ENCODE data around the gene SERP2. TPM values are rescaled to one million over a fixed set of nuclear protein-coding genes. Genes with fewer than 3 reads are reported as not detected.

Gene SERP2
- total and polyA plus RNA-seq, 2 of the 13 experiments (the other 11 are each of a cell fraction or from before 2014, with no cell fraction given), result not detected

DNA sequence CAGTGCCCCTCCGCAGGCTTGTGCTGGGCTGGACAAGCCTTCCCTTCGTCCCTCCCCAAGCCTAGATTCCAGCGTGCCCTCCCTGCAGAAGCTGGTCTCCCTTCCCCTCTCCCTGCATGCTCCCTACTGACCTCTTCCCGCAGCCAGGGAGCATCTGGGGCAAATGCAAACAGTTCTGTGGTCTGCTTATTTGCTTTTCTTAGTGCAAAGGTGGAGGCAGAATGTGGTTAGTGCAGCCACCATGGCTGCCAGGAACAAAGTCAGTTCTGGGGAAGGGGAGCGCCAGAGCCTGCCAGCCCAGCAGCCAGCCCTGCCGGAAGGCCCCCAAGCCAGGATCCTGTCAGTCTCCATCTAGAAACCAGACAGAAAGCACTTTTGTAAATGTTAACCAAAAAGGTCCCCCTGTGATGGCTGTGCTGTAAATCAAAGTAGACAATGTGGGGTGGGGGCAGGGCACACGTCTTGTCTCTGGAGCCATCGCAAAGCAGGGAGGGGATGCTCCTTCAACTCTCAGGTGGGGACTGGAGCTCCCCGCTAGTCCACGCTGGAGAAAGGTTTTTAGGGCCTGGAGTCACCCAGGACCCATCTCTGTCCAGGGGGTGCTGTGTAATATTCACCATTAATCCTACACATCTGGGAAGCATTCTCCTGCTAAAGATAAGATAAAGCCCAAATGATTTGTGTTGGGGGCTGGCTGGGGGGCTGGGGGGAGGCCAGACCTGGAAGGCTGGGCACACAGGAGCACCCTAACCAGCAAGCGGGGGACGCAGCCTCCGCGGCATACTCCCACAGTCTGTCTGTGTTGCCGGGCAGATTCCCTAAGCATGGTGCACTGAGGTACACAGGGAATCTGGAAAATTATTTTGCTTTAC lies 30.9 kb downstream of the SERP2 start (continued):
- TF ChIP-seq TGIF2 (CRISPR knock-in tag; IDR thresholded peaks at IDR 0.05) (peak; percentile 90), RORA (CRISPR knock-in tag; IDR thresholded peaks at IDR 0.05) (no peak), POLR2G (IDR thresholded peaks at IDR 0.05; ENCODE audit: low read depth, low read length) (peak; percentile 96), ZNF556 (CRISPR knock-in tag; IDR thresholded peaks at IDR 0.05; ENCODE audit: borderline replicate concordance) (no peak; the same call in 1 of the 2 replicates), ZNF749 (CRISPR knock-in tag; IDR thresholded peaks at IDR 0.05; ENCODE audit: borderline replicate concordance) (no peak), FOSL1 (CRISPR knock-in tag; IDR thresholded peaks at IDR 0.05; ENCODE audit: borderline replicate concordance) (no peak), ZNF563 (CRISPR knock-in tag; IDR thresholded peaks at IDR 0.05) (no peak), ZNF547 (CRISPR knock-in tag; IDR thresholded peaks at IDR 0.05) (no peak; the same call in 1 of the 2 replicates), ZNF841 (CRISPR knock-in tag; IDR thresholded peaks at IDR 0.05; ENCODE audit: borderline replicate concordance) (0 out of 2 replicates have a peak, but pooled peaks have one; percentile 46), ATF1 (CRISPR knock-in tag; IDR thresholded peaks at IDR 0.05) (no peak), ZMYM4 (CRISPR knock-in tag; IDR thresholded peaks at IDR 0.05) (peak; percentile 79), SP2 (CRISPR knock-in tag; IDR thresholded peaks at IDR 0.05) (no peak), ZNF598 (CRISPR knock-in tag; IDR thresholded peaks at IDR 0.05; ENCODE audit: borderline replicate concordance) (no peak), MLLT10 (CRISPR knock-in tag; IDR thresholded peaks at IDR 0.05) (no peak), PAX8 (CRISPR knock-in tag; IDR thresholded peaks at IDR 0.05; ENCODE audit: borderline replicate concordance) (no peak), HCFC1 (IDR thresholded peaks at IDR 0.05; ENCODE audit: low read depth, low read length) (no peak), RELA (CRISPR knock-in tag; IDR thresholded peaks at IDR 0.05) (no peak), ZNF274 (CRISPR knock-in tag; IDR thresholded peaks at IDR 0.05) (no peak)
- TF ChIP-seq, protein P1, sequence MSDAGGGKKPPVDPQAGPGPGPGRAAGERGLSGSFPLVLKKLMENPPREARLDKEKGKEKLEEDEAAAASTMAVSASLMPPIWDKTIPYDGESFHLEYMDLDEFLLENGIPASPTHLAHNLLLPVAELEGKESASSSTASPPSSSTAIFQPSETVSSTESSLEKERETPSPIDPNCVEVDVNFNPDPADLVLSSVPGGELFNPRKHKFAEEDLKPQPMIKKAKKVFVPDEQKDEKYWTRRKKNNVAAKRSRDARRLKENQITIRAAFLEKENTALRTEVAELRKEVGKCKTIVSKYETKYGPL (CRISPR knock-in tag; IDR thresholded peaks at IDR 0.05), result no peak
- TF ChIP-seq, protein P2, sequence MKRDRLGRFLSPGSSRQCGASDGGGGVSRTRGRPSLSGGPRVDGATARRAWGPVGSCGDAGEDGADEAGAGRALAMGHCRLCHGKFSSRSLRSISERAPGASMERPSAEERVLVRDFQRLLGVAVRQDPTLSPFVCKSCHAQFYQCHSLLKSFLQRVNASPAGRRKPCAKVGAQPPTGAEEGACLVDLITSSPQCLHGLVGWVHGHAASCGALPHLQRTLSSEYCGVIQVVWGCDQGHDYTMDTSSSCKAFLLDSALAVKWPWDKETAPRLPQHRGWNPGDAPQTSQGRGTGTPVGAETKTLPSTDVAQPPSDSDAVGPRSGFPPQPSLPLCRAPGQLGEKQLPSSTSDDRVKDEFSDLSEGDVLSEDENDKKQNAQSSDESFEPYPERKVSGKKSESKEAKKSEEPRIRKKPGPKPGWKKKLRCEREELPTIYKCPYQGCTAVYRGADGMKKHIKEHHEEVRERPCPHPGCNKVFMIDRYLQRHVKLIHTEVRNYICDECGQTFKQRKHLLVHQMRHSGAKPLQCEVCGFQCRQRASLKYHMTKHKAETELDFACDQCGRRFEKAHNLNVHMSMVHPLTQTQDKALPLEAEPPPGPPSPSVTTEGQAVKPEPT (CRISPR knock-in tag; IDR thresholded peaks at IDR 0.05; ENCODE audit: low read depth), result no peak
- TF ChIP-seq, protein P3, sequence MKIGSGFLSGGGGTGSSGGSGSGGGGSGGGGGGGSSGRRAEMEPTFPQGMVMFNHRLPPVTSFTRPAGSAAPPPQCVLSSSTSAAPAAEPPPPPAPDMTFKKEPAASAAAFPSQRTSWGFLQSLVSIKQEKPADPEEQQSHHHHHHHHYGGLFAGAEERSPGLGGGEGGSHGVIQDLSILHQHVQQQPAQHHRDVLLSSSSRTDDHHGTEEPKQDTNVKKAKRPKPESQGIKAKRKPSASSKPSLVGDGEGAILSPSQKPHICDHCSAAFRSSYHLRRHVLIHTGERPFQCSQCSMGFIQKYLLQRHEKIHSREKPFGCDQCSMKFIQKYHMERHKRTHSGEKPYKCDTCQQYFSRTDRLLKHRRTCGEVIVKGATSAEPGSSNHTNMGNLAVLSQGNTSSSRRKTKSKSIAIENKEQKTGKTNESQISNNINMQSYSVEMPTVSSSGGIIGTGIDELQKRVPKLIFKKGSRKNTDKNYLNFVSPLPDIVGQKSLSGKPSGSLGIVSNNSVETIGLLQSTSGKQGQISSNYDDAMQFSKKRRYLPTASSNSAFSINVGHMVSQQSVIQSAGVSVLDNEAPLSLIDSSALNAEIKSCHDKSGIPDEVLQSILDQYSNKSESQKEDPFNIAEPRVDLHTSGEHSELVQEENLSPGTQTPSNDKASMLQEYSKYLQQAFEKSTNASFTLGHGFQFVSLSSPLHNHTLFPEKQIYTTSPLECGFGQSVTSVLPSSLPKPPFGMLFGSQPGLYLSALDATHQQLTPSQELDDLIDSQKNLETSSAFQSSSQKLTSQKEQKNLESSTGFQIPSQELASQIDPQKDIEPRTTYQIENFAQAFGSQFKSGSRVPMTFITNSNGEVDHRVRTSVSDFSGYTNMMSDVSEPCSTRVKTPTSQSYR (CRISPR knock-in tag; IDR thresholded peaks at IDR 0.05; ENCODE audit: borderline replicate concordance), result peak; percentile 89
- TF ChIP-seq, protein P4, sequence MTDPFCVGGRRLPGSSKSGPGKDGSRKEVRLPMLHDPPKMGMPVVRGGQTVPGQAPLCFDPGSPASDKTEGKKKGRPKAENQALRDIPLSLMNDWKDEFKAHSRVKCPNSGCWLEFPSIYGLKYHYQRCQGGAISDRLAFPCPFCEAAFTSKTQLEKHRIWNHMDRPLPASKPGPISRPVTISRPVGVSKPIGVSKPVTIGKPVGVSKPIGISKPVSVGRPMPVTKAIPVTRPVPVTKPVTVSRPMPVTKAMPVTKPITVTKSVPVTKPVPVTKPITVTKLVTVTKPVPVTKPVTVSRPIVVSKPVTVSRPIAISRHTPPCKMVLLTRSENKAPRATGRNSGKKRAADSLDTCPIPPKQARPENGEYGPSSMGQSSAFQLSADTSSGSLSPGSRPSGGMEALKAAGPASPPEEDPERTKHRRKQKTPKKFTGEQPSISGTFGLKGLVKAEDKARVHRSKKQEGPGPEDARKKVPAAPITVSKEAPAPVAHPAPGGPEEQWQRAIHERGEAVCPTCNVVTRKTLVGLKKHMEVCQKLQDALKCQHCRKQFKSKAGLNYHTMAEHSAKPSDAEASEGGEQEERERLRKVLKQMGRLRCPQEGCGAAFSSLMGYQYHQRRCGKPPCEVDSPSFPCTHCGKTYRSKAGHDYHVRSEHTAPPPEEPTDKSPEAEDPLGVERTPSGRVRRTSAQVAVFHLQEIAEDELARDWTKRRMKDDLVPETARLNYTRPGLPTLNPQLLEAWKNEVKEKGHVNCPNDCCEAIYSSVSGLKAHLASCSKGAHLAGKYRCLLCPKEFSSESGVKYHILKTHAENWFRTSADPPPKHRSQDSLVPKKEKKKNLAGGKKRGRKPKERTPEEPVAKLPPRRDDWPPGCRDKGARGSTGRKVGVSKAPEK (CRISPR knock-in tag; IDR thresholded peaks at IDR 0.05; ENCODE audit: borderline replicate concordance), result 0 out of 2 replicates have a peak, but pooled peaks have one; percentile 77

Data from HepG2 (cell line).